T-helper 2 cell treated with Interferon-gamma antibody and Interleukin-4, amounts not matched to agents 5 μg/mL and 100 μg/mL, for 36 hours (primary cell): ENCODE results near the gene IL17RB.

ENCODE experiments used
- DNase-seq: peaks from one replicate; pipeline ENCODE4 v3.0.0; 2021; ENCODE audit warnings: low spot score
- H3K27ac Mint-ChIP-seq: one replicate; pipeline ENCODE4 v1.8.0; 2021; ENCODE audit warnings: mild to moderate bottlenecking, mixed read lengths
- H3K27me3 Mint-ChIP-seq: one replicate; pipeline ENCODE4 v1.8.0; 2021; ENCODE audit warnings: low read depth, mixed read lengths
- H3K36me3 Mint-ChIP-seq: one replicate; pipeline ENCODE4 v1.8.0; 2021; ENCODE audit warnings: low read depth, mixed read lengths
- H3K4me1 Mint-ChIP-seq: one replicate; pipeline ENCODE4 v1.8.0; 2021; ENCODE audit warnings: low read depth, mixed read lengths
- H3K4me3 Mint-ChIP-seq: one replicate; pipeline ENCODE4 v1.8.0; 2022; ENCODE audit warnings: mild to moderate bottlenecking, moderate library complexity, mixed read lengths
- H3K9me3 Mint-ChIP-seq: one replicate; pipeline ENCODE4 v1.8.0; 2021; ENCODE audit warnings: mixed read lengths

IL17RB gene

GRCh38 chr3:53817809-53818208 lies 28.6 kb upstream of the IL17RB start:
- peaks cover 5% of the 10 kb centered on the region for H3K4me1 Mint-ChIP-seq
- no peak for DNase-seq
- peak overlapping the region; percentile 50 for H3K4me3 Mint-ChIP-seq
- H3K27me3 Mint-ChIP-seq, result peaks cover 5% of the 10 kb centered on the region
- H3K9me3 Mint-ChIP-seq, result no peaks in the 10 kb centered on the region
- peaks cover 9% of the 10 kb centered on the region for H3K36me3 Mint-ChIP-seq
- H3K27ac Mint-ChIP-seq, result no peak overlapping the region

- H3K36me3 Mint-ChIP-seq, result peaks cover 9% of the 10 kb centered on the region
- H3K9me3 Mint-ChIP-seq, result no peaks in the 10 kb centered on the region
- H3K27me3 Mint-ChIP-seq, result peaks cover 5% of the 10 kb centered on the region
- peaks cover 5% of the 10 kb centered on the region for H3K4me1 Mint-ChIP-seq
- DNase-seq, result no peak
- H3K4me3 Mint-ChIP-seq, result peak overlapping the region; percentile 50
- no peak overlapping the region for H3K27ac Mint-ChIP-seq
Observed at GRCh38 chr3:53818221-53819162, 27.9 kb upstream of the IL17RB start.

DNA sequence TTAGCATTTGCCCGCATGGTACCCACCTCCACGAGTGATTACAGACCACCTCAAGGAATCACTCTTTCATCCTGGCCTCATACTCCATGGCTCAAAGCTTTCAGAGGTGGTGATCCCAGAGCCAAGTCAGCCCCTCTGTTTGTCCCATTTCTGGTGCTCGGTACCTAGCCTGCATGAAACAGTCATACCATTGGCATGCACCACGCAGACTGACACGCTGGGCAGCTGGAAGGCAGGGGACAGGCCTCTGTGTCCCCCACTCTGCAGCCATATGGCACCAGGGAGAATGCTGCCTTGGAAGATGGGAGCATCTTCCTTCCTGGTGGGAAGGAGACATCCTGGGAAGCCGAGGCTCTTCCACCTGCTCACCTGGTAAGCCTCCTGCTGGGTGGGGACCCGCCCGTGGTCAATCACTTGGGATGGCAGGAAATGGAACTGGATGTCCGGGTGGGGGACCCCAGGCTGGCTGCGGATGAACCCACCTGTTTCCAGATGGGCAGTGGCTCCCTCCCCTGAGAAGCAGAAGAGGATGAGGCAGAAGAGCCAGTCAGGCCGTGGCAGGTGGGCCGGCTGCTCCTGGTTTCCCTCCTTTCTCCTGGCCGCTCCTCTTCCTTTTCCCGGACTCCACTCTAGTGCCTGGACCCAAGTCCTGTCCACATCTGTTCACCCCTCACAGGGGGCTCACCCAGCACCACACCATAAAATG lies 27.1 kb upstream of the IL17RB start:
- Mint-ChIP-seq H3K36me3 (peaks cover 11% of the 10 kb centered on the region), H3K27me3 (peaks cover 1% of the 10 kb centered on the region), H3K4me3 (no peak overlapping the region), H3K9me3 (no peaks in the 10 kb centered on the region), H3K27ac (no peak overlapping the region), H3K4me1 (peaks cover 7% of the 10 kb centered on the region)
- no peak for DNase-seq

DNA sequence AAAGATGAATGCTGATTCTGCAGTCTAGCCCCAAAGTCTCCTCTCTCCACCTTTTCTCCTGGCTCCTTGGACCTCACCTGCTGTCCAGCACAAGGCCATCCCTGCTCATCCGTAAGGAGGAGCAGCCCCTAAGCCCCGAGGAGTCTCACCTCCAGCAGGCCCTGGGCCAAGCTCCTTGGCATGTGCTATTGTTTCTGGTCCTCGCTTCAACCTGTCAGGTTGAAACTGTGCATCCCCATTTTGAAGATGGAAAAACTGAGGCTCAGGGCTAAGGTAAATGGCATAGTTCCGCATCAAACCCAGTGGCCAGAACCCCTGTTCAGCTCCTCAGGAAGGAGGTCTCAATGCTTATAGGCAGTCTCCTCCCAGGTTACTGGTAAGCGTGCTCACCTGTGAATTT lies 26.3 kb upstream of the IL17RB start:
- Mint-ChIP-seq H3K4me3 (no peak overlapping the region), H3K9me3 (no peaks in the 10 kb centered on the region), H3K4me1 (peaks cover 14% of the 10 kb centered on the region), H3K27me3 (no peaks in the 10 kb centered on the region), H3K27ac (no peak overlapping the region), H3K36me3 (peaks cover 13% of the 10 kb centered on the region)
- no peak for DNase-seq

- Mint-ChIP-seq H3K4me3 (no peak overlapping the region), H3K27me3 (no peaks in the 10 kb centered on the region), H3K36me3 (peaks cover 10% of the 10 kb centered on the region), H3K9me3 (no peaks in the 10 kb centered on the region), H3K4me1 (peaks cover 21% of the 10 kb centered on the region), H3K27ac (no peak overlapping the region)
- no peak for DNase-seq
Observed at GRCh38 chr3:53820756-53821580, 25.4 kb upstream of the IL17RB start.

- no peaks in the 10 kb centered on the region for H3K9me3 Mint-ChIP-seq
- peaks cover 25% of the 10 kb centered on the region for H3K4me1 Mint-ChIP-seq
- H3K27me3 Mint-ChIP-seq, result no peaks in the 10 kb centered on the region
- peaks cover 10% of the 10 kb centered on the region for H3K36me3 Mint-ChIP-seq
- H3K4me3 Mint-ChIP-seq, result no peak overlapping the region
- DNase-seq, result no peak
- H3K27ac Mint-ChIP-seq, result no peak overlapping the region
Observed at GRCh38 chr3:53821631-53822121, 24.7 kb upstream of the IL17RB start.

DNA sequence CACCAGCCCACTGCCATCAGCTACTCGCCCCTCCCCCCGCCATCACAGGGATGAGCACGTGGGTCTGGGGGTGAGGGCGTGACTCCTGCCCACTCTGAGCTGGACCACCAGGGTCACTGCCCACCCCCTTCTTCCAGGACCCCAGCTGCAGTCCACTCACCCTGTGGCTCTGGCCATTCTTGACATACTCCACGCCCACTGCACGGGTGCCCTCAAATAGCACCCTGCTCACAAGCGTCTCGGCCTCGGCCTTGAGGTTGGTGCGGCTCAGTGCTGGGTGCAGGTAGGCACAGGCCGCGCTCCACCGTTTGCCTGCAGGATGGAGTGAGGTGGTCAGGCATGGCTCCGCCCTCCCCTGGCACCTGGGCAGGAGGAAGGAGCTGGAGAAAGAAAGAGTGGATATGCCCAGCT lies 24.0 kb upstream of the IL17RB start:
- H3K9me3 Mint-ChIP-seq, result no peaks in the 10 kb centered on the region
- peaks cover 10% of the 10 kb centered on the region for H3K36me3 Mint-ChIP-seq
- H3K4me3 Mint-ChIP-seq, result no peak overlapping the region
- no peaks in the 10 kb centered on the region for H3K27me3 Mint-ChIP-seq
- no peak overlapping the region for H3K27ac Mint-ChIP-seq
- no peak for DNase-seq
- H3K4me1 Mint-ChIP-seq, result peaks cover 25% of the 10 kb centered on the region

- Mint-ChIP-seq H3K27ac (no peak overlapping the region), H3K9me3 (no peaks in the 10 kb centered on the region), H3K4me1 (peaks cover 21% of the 10 kb centered on the region), H3K4me3 (no peak overlapping the region), H3K27me3 (no peaks in the 10 kb centered on the region), H3K36me3 (peaks cover 8% of the 10 kb centered on the region)
- DNase-seq, result no peak
Observed at GRCh38 chr3:53823026-53823955, 23.1 kb upstream of the IL17RB start.

- no peak for DNase-seq
- Mint-ChIP-seq H3K36me3 (peaks cover 9% of the 10 kb centered on the region), H3K9me3 (no peaks in the 10 kb centered on the region), H3K4me1 (peaks cover 21% of the 10 kb centered on the region), H3K4me3 (no peak overlapping the region), H3K27ac (no peak overlapping the region), H3K27me3 (no peaks in the 10 kb centered on the region)
Observed at GRCh38 chr3:53823956-53824657, 22.3 kb upstream of the IL17RB start.

DNA sequence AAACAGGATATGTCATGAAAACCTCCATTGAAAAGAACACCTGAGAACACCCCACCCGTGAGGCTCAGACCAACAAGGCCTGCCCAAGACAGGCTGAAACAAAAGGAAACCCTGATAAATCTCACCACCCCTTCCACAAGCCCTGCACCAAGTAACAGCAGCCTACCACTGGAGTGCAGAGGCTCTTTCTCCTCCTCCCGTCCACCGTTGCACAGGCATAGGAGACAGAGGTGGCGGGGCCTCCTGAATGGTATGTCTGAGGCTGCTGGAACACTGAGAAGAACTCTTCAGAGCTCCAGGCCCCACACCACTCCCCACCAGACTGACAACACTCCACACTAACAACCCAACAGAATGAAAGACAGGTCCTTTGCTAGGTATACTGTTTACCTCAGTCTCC lies 21.6 kb upstream of the IL17RB start:
- Mint-ChIP-seq H3K27me3 (no peaks in the 10 kb centered on the region), H3K36me3 (peaks cover 8% of the 10 kb centered on the region), H3K4me3 (no peak overlapping the region), H3K27ac (no peak overlapping the region), H3K4me1 (peaks cover 21% of the 10 kb centered on the region), H3K9me3 (no peaks in the 10 kb centered on the region)
- DNase-seq, result no peak

DNA sequence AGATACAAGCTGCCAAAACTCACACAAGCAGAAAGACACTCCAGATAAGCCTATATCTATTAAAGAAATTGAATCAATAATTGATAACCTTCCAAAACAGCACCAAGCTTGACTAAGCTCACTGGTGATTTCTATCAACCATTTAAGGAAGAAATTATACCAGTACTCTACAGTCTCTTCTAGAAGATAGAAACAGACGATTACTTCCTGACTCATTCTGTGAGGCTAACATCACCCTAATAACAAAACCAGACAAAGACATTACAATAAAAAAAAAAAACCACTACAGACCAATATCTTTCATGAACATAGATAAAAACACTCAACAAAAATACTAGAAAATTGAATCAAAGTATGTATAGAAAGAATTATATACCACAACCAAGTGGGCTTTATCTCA lies 20.3 kb upstream of the IL17RB start:
- Mint-ChIP-seq H3K27me3 (no peaks in the 10 kb centered on the region), H3K9me3 (no peaks in the 10 kb centered on the region), H3K27ac (peak overlapping the region; percentile 19), H3K36me3 (peaks cover 9% of the 10 kb centered on the region), H3K4me3 (no peak overlapping the region), H3K4me1 (peaks cover 21% of the 10 kb centered on the region)
- DNase-seq, result no peak

DNA sequence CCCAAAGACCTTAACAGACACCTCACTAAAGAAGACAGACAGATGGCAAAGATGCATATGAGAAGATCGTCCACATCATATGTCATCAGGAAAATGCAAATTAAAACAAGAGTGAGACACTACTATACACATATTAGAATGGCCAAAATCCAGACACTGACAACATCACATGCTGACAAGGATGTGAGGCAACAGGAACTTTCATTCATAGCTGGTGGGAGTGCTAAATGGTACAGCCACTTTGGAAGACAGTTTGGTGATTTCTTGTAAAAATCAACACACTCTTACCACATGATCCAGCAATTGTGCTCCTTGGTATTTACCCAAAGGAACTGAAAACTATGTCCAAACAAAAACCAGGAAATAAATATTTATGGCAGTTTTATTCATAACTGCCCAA lies 17.8 kb upstream of the IL17RB start:
- Mint-ChIP-seq H3K9me3 (no peaks in the 10 kb centered on the region), H3K27me3 (no peaks in the 10 kb centered on the region), H3K4me1 (peaks cover 21% of the 10 kb centered on the region), H3K36me3 (peaks cover 11% of the 10 kb centered on the region), H3K27ac (no peak overlapping the region), H3K4me3 (no peak overlapping the region)
- DNase-seq, result no peak
